T-helper 22 cell (primary cell): ENCODE results near the gene ART4.

Experiments
- DNase-seq: peaks from one replicate; pipeline ENCODE4 v3.0.0-alpha.2; 2020; ENCODE audit warnings: low read depth

ART4 gene

DNA sequence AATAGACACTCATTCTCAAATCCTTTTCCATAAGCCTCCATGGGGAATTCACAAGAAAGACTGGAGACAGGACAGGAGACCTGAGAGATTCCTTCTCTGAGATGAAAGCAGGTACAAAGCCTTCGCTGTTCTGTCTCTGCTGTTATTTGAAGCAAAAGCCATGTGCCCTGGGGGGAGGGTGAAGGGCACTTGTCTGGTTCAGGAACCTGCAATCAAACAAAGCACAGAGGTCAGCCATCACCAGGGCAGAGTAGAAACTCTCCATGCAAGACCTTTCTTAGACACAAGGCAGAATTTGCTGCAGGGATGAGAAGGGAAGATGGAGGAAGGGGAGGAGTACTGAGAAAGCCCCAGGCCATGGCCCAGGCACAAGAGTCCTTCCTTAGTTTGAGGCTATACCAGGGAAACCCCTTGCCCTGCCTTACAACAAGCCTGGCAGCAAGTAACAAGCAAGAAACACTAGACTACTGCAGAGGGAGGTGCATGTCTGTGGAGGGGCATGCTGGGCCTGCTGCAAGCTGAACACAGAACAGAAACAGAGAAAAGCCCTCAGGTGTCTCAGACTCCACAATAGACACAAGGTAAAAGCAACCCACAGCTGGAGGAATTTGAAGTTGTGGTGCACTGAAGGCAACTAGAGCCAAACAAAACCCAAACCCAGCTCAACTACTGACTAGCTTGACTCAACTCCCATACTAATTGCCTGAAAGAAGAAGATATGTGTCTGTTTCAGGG is 7.8 kb upstream of the ART4 start:
- no peak for DNase-seq

GRCh38 chr12:14849661-14850060 is 6.3 kb upstream of the ART4 start:
- no peak for DNase-seq

DNA sequence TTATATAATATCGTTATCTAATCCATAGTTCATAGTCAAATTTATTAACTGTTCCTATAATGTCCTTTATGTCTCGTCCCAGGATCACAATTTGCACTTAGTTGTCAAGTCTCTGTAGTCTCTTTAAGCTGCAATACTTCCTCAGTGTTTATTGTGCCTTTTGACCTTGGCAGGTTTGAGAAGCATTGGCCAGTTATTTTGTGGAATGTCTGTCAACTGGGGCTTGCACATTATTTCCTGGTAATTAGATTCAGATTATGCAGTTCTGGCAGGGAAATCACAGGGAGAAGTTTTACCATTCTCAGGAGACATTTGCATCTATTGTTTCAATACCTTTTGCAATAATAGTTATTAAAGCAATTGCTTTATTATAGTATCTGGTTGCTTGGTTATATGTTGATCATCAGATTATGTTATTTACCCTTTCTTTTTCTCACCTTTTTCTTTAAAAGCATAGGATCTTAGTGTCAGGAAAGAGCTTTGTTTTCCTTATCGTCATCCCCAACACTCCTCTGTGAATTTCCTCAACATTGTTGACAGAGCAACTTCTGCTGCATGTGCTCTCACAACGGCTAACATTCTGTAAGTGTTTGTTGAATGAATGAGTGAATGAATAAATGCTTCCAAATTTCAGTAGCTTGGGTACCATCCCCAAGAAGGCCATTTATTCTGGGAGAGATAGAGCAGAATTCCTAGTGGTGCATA is 3.7 kb upstream of the ART4 start:
- DNase-seq = no peak

DNA sequence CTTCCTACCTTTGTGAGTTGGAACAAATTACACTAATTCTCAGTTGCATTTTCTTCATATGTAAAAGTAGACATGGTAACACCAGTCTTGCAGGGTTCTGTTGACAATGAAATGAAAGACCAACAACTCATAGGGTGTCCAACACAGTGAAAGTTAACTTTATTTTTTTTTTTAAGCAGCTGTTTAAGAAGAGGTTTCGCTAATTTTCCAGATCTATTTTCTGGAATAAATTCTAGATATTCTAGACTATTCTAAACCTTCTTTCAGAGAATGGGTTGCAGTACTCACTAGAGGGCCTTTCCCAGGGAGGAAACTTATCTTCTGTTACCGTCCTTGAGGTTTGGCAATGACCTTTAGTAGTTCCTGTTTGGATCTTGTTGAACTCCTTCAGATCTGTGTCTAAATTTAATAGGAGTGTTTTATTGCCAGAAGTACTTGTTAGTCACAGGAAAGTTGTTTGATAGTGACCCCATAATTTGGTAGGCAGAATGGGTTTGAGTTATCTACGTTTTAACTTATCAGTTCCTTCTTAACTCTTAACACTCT is 2.8 kb upstream of the ART4 start:
- no peak for DNase-seq

- no peak for DNase-seq
Observed at GRCh38 chr12:14845350-14845750, 2.0 kb upstream of the ART4 start.

DNA sequence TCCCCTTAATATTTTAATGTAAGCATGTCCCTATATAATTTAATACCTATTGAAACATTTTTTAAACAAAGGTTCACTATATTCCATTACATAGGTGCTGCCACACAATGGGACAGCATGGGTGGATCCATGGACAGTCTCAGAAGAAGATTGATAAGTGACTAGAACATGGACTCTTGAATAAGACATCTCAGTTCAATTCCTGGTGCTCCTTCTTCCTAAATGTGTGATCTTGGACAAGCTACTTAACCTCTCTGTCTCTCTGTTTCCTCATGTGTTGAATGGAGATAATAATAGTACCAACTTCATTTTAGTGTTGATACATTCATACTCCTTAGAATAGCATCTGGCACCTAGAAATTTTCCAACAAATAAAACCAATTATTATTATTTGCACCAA is 1.1 kb upstream of the ART4 start:
- no peak for DNase-seq

DNA sequence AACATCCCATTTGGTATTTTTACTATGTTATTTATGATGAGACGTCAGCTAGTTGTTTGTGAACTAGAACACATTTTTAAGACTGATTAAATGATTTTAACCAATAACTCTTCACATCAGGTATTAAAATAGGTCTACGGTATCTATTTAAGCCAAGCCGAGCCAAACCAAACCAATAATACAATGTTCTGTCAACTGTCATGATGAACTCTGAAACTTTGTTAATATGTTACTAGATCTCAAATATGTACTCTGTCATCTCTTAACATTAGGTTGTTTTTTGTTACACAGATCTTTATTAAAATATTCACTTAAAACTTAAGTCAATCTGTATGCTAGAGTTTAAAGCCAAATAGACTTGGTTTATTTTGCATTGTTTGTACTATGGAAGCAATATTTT is 1.0 kb downstream of the ART4 start:
- DNase-seq = no peak

DNA sequence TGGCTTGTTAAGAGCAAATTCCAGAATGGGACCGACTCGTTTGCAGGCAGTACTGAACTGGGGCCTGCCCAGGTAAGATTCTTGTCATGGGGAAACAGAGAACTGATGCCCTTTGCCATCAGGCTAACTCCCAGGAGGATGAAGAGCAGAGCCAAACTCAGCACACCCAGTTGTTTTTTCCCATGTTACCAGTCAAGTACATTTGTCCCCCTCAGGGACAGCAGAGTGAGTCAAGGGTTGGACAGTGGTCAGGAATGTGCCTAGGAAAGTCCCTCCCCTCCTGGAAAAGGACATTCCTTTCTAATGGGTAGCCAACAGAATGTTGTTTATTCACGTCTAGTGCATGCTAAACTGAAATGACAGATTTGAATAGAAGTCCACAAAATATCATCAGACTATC is 1.6 kb downstream of the ART4 start:
- DNase-seq = no peak

- no peak for DNase-seq
Observed at GRCh38 chr12:14840616-14841015, 2.7 kb downstream of the ART4 start.

DNA sequence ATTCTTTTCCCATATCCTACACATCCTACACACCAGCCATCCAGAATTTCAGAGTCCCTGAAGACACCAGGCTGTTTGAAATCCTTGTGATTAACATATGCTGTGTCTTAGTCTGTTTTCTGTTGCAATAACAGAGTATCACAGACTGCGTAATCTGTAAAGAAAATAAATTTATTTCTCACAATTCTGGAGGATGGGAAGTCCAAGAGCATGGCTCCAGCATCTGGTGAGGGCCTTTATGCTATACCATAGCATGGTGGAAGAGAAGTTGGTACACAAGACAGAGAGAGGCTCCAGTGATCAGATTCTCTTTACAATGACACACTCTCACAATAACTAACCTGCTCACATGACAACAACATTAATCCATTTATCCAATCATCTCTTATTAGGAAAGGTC is 4.1 kb downstream of the ART4 start:
- DNase-seq = no peak

GRCh38 chr12:14836336-14837210 is 6.8 kb downstream of the ART4 start:
- no peak for DNase-seq

GRCh38 chr12:14834509-14834908 is 8.8 kb downstream of the ART4 start:
- DNase-seq = no peak

- no peak for DNase-seq
Observed at GRCh38 chr12:14833952-14834351, 9.4 kb downstream of the ART4 start.

- DNase-seq = no peak
Observed at GRCh38 chr12:14833336-14833735, 10.0 kb downstream of the ART4 start.

GRCh38 chr12:14828892-14829291 is 14.4 kb downstream of the ART4 start:
- no peak for DNase-seq

GRCh38 chr12:14827043-14827442 is 16.3 kb downstream of the ART4 start:
- no peak for DNase-seq

- no peak for DNase-seq
Observed at GRCh38 chr12:14826491-14826890, 16.8 kb downstream of the ART4 start.

DNA sequence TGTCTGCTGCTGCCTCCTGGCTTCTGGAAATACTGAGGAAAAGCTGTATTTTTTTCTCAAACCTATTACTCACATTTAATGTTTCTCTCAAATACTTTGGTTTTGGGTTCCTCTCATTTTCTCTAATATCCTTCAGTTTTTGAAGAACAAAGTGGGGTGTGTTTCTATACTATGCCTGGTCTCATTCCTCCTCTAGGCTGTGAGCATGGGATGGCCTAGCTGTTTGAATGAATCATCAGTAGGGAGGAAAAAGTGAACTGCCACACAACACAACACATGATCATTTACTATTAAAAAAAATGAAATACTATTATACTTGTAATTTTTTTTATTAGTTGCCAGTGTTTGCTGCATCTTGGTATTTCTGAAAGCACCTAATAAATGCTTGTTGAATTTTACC is 18.1 kb downstream of the ART4 start:
- DNase-seq = no peak

DNA sequence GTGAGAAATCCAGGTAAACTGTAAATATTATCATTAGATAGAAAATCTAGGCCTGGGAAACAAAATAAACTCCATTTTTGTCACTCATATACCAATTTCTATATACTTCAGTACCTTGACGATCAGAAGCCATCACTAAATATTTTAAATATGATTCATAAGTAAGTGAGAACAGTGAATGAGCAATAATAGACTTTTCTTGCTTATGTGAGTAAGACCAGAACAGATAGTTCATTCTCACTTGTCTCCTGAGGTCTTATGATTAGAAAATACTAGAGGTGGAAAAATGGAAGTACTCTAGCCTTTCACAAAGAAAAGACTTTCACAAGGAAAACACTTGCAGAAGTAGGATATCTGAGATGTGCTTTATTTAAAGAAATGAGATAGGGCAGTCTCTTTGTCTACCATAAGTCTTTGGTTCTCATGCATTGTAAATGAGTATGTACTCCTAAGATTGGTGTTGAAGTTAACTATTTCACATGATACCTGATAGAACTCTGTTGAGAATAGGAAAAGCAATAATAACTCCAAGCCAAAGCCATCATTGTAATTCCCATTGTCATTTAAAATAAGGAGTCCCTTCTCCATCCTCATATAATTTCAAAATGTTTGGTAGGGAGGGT is 19.2 kb downstream of the ART4 start:
- no peak for DNase-seq

DNA sequence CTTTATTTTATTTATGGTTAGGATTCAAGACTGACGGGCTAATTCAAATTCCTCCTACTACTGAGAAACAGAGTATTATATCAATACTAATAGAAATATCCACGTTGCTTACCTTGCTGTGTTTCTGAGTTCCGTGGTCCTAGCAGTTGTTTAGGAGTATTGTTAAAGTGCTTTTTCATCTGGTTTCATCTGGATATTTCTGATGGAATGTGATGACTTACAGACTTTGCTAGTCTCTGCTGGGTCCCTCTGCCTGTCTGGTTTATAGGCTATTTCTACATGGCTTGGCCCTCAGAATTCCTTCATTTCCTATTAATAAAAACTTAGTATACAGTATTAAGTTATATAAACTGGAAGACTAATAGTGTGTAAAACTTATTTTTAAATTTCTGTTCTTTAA is 29.3 kb downstream of the ART4 start, which contains the start of gene SMCO3:
TSS of gene SMCO3 (minus strand) at position 169 of the 400 bp plus-strand sequence. CDS start 7,502 bp downstream, outside the sequence.
- no peak for DNase-seq

GRCh38 chr12:14811486-14811885 is 31.8 kb downstream of the ART4 start:
- no peak for DNase-seq

DNA sequence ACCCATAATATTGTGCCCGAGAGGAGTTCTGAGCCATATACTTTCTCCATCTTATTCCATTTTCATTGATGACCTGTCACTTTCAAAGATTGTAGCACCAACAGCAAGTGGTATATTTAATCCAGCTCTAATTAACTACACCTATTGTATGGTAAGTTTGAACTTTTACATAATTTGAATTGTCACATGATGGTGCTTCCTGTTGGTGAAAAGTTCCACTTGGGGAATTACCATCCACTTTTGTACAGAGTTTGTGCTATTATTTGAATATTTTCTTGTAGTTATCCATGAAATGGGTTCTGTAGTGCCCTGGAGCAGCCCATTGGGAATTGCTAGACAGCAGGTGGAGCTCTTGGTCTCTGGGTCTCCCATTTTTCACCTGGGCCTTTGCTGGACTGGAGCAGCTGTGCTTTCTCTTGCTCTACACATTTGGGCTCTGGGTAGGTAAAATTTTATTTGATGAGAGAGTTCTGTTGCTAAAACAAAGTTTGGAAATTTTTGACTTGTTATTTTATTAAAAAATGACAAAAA is 32.3 kb downstream of the ART4 start:
- DNase-seq = no peak
